ENCODE results near the gene SRGAP1.

DNA sequence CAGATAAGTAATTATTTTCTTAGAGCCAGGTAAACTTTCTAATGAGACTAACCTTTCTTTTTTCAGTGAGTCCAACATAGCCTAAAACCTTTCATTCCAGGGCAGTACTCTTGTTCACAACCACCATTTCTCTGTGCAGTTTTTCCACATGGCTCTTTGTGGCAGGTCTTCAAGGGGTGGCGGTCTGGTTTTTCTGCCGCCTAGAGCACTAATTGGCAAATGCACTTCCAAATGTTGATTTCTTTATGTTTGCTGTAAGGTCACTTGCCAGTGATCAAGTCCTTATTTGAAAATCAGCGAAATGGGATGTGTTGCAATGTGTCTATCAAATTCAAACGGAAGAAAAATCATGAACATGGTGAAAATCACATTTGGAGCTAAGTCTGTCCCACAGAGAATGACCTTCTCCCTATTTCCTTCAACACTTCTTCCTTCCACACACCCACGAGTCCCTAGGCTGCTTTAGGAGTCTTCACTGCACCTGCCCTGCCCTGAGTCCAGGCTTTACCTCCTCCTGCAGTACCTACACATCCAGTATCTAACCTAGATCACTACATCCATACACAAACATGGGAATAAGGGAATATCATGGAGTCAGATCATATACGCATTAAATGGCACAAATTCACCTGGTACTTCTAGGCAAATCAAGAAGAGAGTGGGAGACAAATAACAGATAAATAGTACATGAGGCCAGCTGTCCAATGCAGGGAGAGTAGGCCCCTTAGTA lies 1.9 kb downstream of the SRGAP1 start:
- TF ChIP-seq, protein P1, sequence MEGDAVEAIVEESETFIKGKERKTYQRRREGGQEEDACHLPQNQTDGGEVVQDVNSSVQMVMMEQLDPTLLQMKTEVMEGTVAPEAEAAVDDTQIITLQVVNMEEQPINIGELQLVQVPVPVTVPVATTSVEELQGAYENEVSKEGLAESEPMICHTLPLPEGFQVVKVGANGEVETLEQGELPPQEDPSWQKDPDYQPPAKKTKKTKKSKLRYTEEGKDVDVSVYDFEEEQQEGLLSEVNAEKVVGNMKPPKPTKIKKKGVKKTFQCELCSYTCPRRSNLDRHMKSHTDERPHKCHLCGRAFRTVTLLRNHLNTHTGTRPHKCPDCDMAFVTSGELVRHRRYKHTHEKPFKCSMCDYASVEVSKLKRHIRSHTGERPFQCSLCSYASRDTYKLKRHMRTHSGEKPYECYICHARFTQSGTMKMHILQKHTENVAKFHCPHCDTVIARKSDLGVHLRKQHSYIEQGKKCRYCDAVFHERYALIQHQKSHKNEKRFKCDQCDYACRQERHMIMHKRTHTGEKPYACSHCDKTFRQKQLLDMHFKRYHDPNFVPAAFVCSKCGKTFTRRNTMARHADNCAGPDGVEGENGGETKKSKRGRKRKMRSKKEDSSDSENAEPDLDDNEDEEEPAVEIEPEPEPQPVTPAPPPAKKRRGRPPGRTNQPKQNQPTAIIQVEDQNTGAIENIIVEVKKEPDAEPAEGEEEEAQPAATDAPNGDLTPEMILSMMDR (IDR thresholded peaks at IDR 0.05) = no peak
- no peak for TF ChIP-seq POLR2A (IDR thresholded peaks at IDR 0.05)

Measured in upper lobe of left lung (tissue), 4 donors.